KOPT-K1 (cell line): ENCODE results near the gene PTMS.
A peak's percentile ranks its signal among the peaks of the same experiment; 100 is the strongest.
"Not testable (repeated sequence)": the region's sequence is repeated elsewhere in the genome, so short reads cannot be mapped to it uniquely, and the experiment has no call there.

Source experiments
- H3K27ac ChIP-seq: fragments of 200-600 bp; sonication (generic); 2 replicates; pipeline ENCODE4 v1.5.1; 2016; ENCODE audit warnings: antibody characterized with exemption, mild to moderate bottlenecking, low read depth, low read length; ENCODE audit not compliant: poor library complexity, severe bottlenecking
- H3K36me3 ChIP-seq: fragments of 200-600 bp; sonication (generic); 2 replicates; pipeline ENCODE4 v1.5.1; 2017; ENCODE audit warnings: antibody characterized with exemption, mild to moderate bottlenecking, low read length, moderate library complexity; ENCODE audit not compliant: insufficient read depth
- H3K9me3 ChIP-seq: fragments of 200-600 bp; sonication (generic); 2 replicates; pipeline ENCODE4 v1.5.1; 2017; ENCODE audit warnings: antibody characterized with exemption, low read length, mild to moderate bottlenecking; ENCODE audit not compliant: insufficient read depth, poor library complexity, severe bottlenecking

Gene PTMS, protein sequence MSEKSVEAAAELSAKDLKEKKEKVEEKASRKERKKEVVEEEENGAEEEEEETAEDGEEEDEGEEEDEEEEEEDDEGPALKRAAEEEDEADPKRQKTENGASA

DNA sequence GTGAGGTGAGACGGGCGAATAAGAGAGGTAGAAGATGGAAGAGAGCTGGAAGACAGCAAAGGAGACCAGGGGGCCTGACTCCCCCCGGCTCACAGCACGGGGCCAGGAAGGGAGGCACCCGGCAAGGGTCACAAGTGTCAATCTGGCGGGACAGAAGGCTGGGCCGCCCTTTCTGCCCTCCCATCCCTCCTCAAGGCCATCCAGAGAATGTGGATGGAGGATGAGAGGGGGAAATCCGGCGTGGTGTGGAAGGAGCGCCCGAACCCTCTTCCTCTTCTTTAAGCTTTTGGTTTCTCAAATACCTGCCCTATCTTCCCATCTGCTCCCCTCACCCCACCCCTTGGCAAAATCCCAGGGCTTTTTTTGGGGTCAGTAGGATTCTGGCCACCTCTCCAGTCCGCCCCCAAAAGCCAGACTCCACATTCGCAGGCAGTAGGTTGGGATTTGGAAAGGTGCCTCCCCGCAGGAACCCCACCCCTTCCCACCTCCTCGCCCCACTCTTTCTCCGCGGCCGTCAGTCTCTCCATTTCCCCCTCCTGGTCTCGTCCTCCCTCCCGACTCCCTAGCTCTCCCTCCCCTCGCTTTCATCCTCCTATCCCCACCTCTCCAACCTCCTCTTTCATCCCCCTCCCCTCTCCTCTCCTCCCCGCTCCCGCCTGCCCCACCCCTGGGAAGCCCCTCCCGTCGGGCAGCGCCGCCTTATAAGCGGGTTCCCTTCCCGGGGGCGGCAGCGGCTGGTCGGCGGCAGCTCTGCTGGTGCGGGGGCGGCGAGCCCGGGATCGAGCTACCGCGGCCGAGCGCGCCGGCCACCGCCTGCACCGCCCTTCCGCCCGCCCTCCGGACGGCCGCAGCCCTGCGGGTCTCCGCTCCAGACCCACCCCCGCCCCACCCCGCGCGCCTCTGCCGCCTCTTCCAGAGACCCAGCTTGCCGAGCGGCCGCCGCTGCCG is at the start of gene PTMS:
PTMS (plus strand) TSS at position 730 of the 948 bp plus-strand sequence. CDS start 343 bp downstream, outside the sequence.
- H3K36me3 ChIP-seq, result no peaks in the 10 kb centered on the region
- no peaks in the 10 kb centered on the region for H3K9me3 ChIP-seq
- no peak within 1 kb of the TSS for H3K27ac ChIP-seq

DNA sequence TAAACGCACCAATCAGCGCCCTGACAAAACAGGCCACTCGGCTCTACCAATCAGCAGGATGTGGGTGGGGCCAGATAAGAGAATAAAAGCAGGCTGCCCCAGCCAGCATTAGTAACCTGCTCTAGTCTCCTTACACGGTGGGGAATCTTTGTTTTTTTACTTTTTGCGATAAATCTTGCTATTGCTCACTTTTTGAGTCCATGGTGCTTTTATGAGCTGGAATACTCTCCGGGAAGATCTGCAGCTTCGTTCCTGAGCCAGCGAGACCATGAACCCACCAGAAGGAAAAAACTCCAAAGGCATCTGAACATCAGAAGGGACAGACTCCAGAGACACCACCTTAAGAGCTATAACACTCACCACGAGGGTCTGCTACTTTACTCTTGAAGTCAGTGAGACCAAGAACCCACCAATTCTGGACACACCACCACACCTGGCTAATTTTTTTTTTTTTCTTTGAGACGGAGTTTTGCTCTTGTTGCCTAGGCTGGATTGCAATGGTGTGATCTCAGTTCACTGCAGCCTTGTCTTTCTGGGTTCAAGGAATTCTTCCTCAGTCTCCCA is 49.2 kb upstream of the PTMS start:
- Histone ChIP-seq H3K9me3 (no peaks in the 10 kb centered on the region), H3K27ac (no peak overlapping the region), H3K36me3 (no peaks in the 10 kb centered on the region)

DNA sequence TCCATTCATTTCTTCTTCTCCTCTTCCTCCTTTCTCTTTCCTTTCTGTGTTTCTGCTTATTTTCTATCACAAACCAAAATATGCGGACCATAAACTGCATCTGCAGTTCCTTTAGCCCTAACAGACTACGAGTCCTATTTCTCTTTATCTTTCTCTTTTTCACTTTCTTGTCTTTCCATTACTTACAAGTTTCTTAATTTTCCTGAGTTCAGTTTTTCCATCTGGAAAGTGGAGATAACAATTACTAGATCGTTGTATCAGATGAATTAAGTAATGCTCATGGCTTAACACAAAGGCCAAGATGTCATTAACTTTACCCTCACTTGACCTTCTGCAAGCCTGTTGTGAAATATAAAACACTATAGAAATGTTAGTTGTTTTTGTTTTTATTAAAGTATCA is 43.3 kb upstream of the PTMS start:
- peaks cover 6% of the 10 kb centered on the region for H3K36me3 ChIP-seq

DNA sequence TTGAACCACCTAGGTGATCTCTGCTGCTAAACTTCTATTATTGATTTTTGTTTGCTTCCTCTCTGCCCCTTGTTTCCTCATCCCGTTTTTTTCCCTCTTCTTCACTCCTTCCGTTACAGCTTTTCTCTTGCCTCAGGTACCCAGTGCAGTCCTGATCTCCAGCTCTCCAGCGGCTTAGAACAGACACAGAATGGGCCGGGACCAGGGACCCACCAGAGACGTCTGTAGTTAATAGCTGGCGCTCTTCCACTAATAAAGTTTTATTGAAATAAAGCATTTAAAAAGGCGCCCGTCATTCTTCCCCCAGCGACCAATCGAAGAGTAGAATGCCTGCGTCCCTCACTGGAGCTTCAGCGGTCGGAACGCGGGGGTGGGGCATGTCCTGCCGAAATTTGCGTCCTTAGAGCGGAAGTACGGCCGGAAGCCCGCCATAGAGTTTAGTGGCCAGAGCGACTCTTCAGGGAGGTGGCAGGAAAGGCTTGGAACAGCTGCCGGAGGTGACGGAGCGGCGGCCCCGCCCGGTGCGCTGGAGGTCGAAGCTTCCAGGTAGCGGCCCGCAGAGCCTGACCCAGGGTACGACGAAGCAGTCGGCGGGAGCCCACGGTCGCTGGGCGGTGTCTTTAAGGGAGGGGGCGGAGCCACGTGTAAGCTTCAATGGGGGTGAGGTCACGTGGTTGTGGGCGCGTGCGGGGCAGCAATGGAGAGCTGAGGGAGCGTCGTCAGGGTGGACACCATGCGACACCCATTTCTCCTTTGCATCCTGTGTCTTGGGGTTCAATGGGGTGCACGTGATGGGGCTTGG is 42.4 kb upstream of the PTMS start, which contains the start of gene COPS7A:
COPS7A (plus strand) TSS at position 440 of the 802 bp plus-strand sequence. CDS start 611 bp downstream, outside the sequence.
- Histone ChIP-seq H3K9me3 (no peaks in the 10 kb centered on the region), H3K27ac (peak within 1 kb of the TSS; percentile 72), H3K36me3 (peaks cover 15% of the 10 kb centered on the region)

More for the DNA sequence above, 43.3 kb upstream of the PTMS start:
- no peaks in the 10 kb centered on the region for H3K9me3 ChIP-seq
- H3K27ac ChIP-seq, result no peak overlapping the region

GRCh38 chr12:6724409-6724797 is 41.8 kb upstream of the PTMS start:
- Histone ChIP-seq H3K9me3 (no peaks in the 10 kb centered on the region), H3K27ac (peak overlapping the region; percentile 72), H3K36me3 (peaks cover 21% of the 10 kb centered on the region)

DNA sequence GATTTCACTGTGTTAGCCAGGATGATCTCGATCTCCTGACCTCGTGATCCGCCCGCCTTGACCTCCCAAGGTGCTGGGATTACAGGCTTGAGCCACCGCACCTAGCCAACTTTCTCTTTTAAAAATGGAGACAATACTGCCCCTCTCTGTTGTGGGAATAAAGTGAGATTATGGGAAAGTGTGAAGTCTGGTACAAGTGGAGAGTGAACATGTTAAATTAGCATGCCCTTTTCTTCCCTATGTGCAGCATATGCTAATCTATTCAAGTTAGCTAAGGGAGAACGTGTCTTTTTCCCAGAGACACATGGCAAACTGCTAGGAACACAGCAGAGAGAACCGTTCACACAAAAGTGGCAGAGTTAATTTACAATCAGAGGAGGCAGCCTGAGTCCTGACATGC is 40.8 kb upstream of the PTMS start:
- Histone ChIP-seq H3K36me3 (peaks cover 30% of the 10 kb centered on the region), H3K27ac (no peak overlapping the region), H3K9me3 (no peaks in the 10 kb centered on the region)

- Histone ChIP-seq H3K36me3 (peaks cover 47% of the 10 kb centered on the region), H3K27ac (no peak overlapping the region), H3K9me3 (no peaks in the 10 kb centered on the region)
These were observed 37.0 kb upstream of the PTMS start for GRCh38 chr12:6729186-6729585.

- Histone ChIP-seq H3K9me3 (no peaks in the 10 kb centered on the region), H3K27ac (no peak overlapping the region), H3K36me3 (peaks cover 57% of the 10 kb centered on the region)
These were observed 36.0 kb upstream of the PTMS start for GRCh38 chr12:6730169-6730568.

- Histone ChIP-seq H3K36me3 (peaks cover 32% of the 10 kb centered on the region), H3K27ac (no peak overlapping the region), H3K9me3 (no peaks in the 10 kb centered on the region)
These were observed 31.4 kb upstream of the PTMS start for GRCh38 chr12:6734506-6735387.

DNA sequence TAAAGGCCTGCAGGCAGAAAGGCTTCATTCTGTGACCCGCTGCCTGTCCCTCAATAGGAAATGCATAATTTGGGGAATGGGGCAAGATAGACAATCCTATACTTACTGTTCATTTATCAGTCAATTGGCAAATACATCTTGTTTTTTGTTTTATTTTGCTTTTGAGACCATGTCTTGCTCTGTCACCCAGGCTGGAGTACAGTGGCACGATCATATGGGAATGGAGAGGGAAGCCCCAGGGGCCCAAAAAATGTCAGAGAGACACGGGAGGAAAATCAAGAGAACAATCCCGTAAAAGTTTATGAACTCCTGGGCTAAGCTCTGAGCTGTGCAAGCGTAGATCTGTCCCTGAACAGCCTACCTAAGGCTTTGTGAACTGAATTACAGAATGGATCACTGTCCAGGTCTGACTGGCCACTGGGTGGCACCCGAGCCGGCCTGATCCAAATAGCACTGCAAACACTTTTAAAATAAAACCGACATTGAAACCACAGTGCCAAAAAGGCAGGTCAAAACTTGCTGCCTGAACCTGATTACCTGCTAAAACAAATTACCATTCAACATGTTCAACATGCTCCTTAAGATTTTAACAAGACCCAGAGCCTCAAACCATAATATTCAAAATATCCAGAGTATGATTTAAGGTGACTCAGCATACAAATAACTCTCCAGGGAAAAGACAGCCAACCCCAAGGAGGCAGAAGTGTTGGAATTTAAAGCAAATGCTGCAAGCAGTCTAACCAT is 30.5 kb upstream of the PTMS start:
- H3K27ac ChIP-seq, result no peak overlapping the region
- no peaks in the 10 kb centered on the region for H3K9me3 ChIP-seq

GRCh38 chr12:6736754-6737153 is 29.4 kb upstream of the PTMS start:
- Histone ChIP-seq H3K9me3 (no peaks in the 10 kb centered on the region), H3K27ac (no peak overlapping the region)

More for the DNA sequence above, 30.5 kb upstream of the PTMS start:
- H3K36me3 ChIP-seq, result peaks cover 23% of the 10 kb centered on the region

GRCh38 chr12:6742080-6742479 is 24.1 kb upstream of the PTMS start:
- peaks cover 19% of the 10 kb centered on the region for H3K36me3 ChIP-seq
- not testable (repeated sequence) for H3K27ac ChIP-seq, H3K9me3 ChIP-seq

More at GRCh38 chr12:6736754-6737153, 29.4 kb upstream of the PTMS start:
- peaks cover 14% of the 10 kb centered on the region; the same call in 1 of the 2 replicates for H3K36me3 ChIP-seq

GRCh38 chr12:6742834-6743233 is 23.3 kb upstream of the PTMS start:
- Histone ChIP-seq H3K9me3 (no peaks in the 10 kb centered on the region), H3K36me3 (peaks cover 26% of the 10 kb centered on the region), H3K27ac (no peak overlapping the region)
